Measurements from ENCODE around the gene GALNT2.
A peak's percentile ranks its signal among the peaks of the same experiment; 100 is the strongest.

Gene GALNT2

GRCh38 chr1:230207598-230207997, 140.6 kb downstream of the GALNT2 start:
- Histone ChIP-seq H3K79me2 (ENCODE audit: insufficient read depth, low read length) (peaks cover 97% of the 10 kb centered on the region), H3K36me3 (ENCODE audit: insufficient read depth, low read length) (peaks cover 92% of the 10 kb centered on the region)
- TF ChIP-seq, protein P1, sequence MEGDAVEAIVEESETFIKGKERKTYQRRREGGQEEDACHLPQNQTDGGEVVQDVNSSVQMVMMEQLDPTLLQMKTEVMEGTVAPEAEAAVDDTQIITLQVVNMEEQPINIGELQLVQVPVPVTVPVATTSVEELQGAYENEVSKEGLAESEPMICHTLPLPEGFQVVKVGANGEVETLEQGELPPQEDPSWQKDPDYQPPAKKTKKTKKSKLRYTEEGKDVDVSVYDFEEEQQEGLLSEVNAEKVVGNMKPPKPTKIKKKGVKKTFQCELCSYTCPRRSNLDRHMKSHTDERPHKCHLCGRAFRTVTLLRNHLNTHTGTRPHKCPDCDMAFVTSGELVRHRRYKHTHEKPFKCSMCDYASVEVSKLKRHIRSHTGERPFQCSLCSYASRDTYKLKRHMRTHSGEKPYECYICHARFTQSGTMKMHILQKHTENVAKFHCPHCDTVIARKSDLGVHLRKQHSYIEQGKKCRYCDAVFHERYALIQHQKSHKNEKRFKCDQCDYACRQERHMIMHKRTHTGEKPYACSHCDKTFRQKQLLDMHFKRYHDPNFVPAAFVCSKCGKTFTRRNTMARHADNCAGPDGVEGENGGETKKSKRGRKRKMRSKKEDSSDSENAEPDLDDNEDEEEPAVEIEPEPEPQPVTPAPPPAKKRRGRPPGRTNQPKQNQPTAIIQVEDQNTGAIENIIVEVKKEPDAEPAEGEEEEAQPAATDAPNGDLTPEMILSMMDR (conservative IDR thresholded peaks at IDR 0.05; ENCODE audit: low read length) = no peak
- TF ChIP-seq EZH2phosphoT487 (IDR thresholded peaks at IDR 0.05; ENCODE audit: borderline replicate concordance) = no peak

GRCh38 chr1:230208619-230209261, 141.7 kb downstream of the GALNT2 start:
- H3K4me3 ChIP-seq (ENCODE audit: low read length, poor library complexity, severe bottlenecking) = peak overlapping the region; percentile 5
- H3K9me2 ChIP-seq (replicated peaks; ENCODE audit: low read depth, low read length) = no peaks in the 10 kb centered on the region
- H3K4me1 ChIP-seq (ENCODE audit: insufficient read depth, low read length, poor library complexity, severe bottlenecking) = peaks cover 59% of the 10 kb centered on the region
- peaks cover 92% of the 10 kb centered on the region for H3K36me3 ChIP-seq (ENCODE audit: insufficient read depth, low read length)
- H3K9me3 ChIP-seq (ENCODE audit: insufficient read depth, low read depth, low read length) = no peaks in the 10 kb centered on the region
- H3K4me2 ChIP-seq (ENCODE audit: low read depth, low read length, poor library complexity, severe bottlenecking) = peak overlapping the region; percentile 49
- TF ChIP-seq, protein P1 (conservative IDR thresholded peaks at IDR 0.05; ENCODE audit: low read length) = peak; percentile 33; the same call in 1 of the 2 replicates
- TF ChIP-seq EZH2phosphoT487 (IDR thresholded peaks at IDR 0.05; ENCODE audit: borderline replicate concordance) = no peak
- peaks cover 4% of the 10 kb centered on the region for H4K20me1 ChIP-seq (ENCODE audit: insufficient read depth, low read length, poor library complexity, severe bottlenecking)
- no peak overlapping the region for H2AFZ ChIP-seq (ENCODE audit: low read length)
- H3K79me2 ChIP-seq (ENCODE audit: insufficient read depth, low read length) = peaks cover 98% of the 10 kb centered on the region
- H3K9ac ChIP-seq (ENCODE audit: low read depth, low read length, poor library complexity, severe bottlenecking) = peak overlapping the region; percentile 49
- no peaks in the 10 kb centered on the region for H3F3A ChIP-seq (ENCODE audit: low read depth)
- H3K27me3 ChIP-seq (ENCODE audit: insufficient read depth, low read length, poor library complexity, severe bottlenecking) = no peaks in the 10 kb centered on the region

More at GRCh38 chr1:230207598-230207997, 140.6 kb downstream of the GALNT2 start:
- Histone ChIP-seq H3K27me3 (ENCODE audit: insufficient read depth, low read length, poor library complexity, severe bottlenecking) (no peaks in the 10 kb centered on the region), H3K4me2 (ENCODE audit: low read depth, low read length, poor library complexity, severe bottlenecking) (peak overlapping the region; percentile 49), H2AFZ (ENCODE audit: low read length) (no peak overlapping the region), H3K9me2 (replicated peaks; ENCODE audit: low read depth, low read length) (no peaks in the 10 kb centered on the region), H3K9me3 (ENCODE audit: insufficient read depth, low read depth, low read length) (no peaks in the 10 kb centered on the region), H3K9ac (ENCODE audit: low read depth, low read length, poor library complexity, severe bottlenecking) (peak overlapping the region; percentile 49), H3K4me3 (ENCODE audit: low read length, poor library complexity, severe bottlenecking) (no peak overlapping the region), H3F3A (ENCODE audit: low read depth) (no peaks in the 10 kb centered on the region), H3K4me1 (ENCODE audit: insufficient read depth, low read length, poor library complexity, severe bottlenecking) (peaks cover 63% of the 10 kb centered on the region), H4K20me1 (ENCODE audit: insufficient read depth, low read length, poor library complexity, severe bottlenecking) (no peaks in the 10 kb centered on the region)

GRCh38 chr1:230210326-230210980, 143.4 kb downstream of the GALNT2 start:
- peaks cover 7% of the 10 kb centered on the region for H4K20me1 ChIP-seq (ENCODE audit: insufficient read depth, low read length, poor library complexity, severe bottlenecking)
- H3K4me1 ChIP-seq (ENCODE audit: insufficient read depth, low read length, poor library complexity, severe bottlenecking) = peaks cover 64% of the 10 kb centered on the region
- peaks cover 99% of the 10 kb centered on the region for H3K79me2 ChIP-seq (ENCODE audit: insufficient read depth, low read length)

More at GRCh38 chr1:230210326-230210980, 143.4 kb downstream of the GALNT2 start:
- Histone ChIP-seq H2AFZ (ENCODE audit: low read length) (no peak overlapping the region), H3K4me2 (ENCODE audit: low read depth, low read length, poor library complexity, severe bottlenecking) (no peak overlapping the region), H3F3A (ENCODE audit: low read depth) (no peaks in the 10 kb centered on the region), H3K9me3 (ENCODE audit: insufficient read depth, low read depth, low read length) (no peaks in the 10 kb centered on the region), H3K9ac (ENCODE audit: low read depth, low read length, poor library complexity, severe bottlenecking) (peak overlapping the region; percentile 49), H3K4me3 (ENCODE audit: low read length, poor library complexity, severe bottlenecking) (no peak overlapping the region), H3K27me3 (ENCODE audit: insufficient read depth, low read length, poor library complexity, severe bottlenecking) (no peaks in the 10 kb centered on the region), H3K9me2 (replicated peaks; ENCODE audit: low read depth, low read length) (no peaks in the 10 kb centered on the region), H3K36me3 (ENCODE audit: insufficient read depth, low read length) (peaks cover 93% of the 10 kb centered on the region)
- no peak for TF ChIP-seq EZH2phosphoT487 (IDR thresholded peaks at IDR 0.05; ENCODE audit: borderline replicate concordance)
- TF ChIP-seq, protein P1 (conservative IDR thresholded peaks at IDR 0.05; ENCODE audit: low read length) = no peak
